Measurements from ENCODE around the gene IQCM. TPM values are rescaled to one million over a fixed set of nuclear protein-coding genes. Genes with fewer than 3 reads are reported as not detected.

The IQCM gene
- total and polyA plus RNA-seq, 10 of the 15 experiments (the other 5 are each of a cell fraction or from before 2014, with no cell fraction given), result not detected

DNA sequence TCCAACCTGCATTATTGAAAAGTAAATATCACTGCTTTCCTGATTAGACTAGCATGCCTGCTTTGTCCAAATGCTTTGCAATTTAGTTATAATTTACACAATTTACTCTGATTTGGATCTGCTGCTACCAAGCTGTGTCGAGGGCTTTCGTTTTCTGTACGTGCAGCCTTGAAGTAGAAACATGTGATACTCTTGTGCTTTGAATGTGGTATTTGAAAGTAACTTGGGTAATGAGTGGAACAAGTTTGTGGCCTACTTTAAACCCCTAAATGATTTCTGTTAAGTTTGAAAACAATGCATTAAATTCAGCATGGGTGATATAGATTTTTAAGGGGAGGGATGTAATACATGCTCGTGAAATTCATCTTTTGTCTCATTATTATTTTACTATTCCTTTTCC is 240.7 kb downstream of the IQCM start (continued):
- TF ChIP-seq FOS (IDR thresholded peaks at IDR 0.05; ENCODE audit: borderline replicate concordance, extremely low read depth, insufficient read length), result no peak
- peak; percentile 90 for TF ChIP-seq MTA2 (IDR thresholded peaks at IDR 0.05; ENCODE audit: low read depth)
- no peak for TF ChIP-seq PAX8 (IDR thresholded peaks at IDR 0.05)
- TF ChIP-seq, protein P1, sequence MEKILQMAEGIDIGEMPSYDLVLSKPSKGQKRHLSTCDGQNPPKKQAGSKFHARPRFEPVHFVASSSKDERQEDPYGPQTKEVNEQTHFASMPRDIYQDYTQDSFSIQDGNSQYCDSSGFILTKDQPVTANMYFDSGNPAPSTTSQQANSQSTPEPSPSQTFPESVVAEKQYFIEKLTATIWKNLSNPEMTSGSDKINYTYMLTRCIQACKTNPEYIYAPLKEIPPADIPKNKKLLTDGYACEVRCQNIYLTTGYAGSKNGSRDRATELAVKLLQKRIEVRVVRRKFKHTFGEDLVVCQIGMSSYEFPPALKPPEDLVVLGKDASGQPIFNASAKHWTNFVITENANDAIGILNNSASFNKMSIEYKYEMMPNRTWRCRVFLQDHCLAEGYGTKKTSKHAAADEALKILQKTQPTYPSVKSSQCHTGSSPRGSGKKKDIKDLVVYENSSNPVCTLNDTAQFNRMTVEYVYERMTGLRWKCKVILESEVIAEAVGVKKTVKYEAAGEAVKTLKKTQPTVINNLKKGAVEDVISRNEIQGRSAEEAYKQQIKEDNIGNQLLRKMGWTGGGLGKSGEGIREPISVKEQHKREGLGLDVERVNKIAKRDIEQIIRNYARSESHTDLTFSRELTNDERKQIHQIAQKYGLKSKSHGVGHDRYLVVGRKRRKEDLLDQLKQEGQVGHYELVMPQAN (conservative IDR thresholded peaks at IDR 0.05), result no peak
- no peak for TF ChIP-seq SREBF1 (IDR thresholded peaks at IDR 0.05; ENCODE audit: low read length)
- TF ChIP-seq SMAD5 (IDR thresholded peaks at IDR 0.05; ENCODE audit: low read depth), result no peak
- no peak for TF ChIP-seq POLR2AphosphoS5 (IDR thresholded peaks at IDR 0.05; ENCODE audit: low read length)
- TF ChIP-seq ZBED1 (IDR thresholded peaks at IDR 0.05; ENCODE audit: borderline replicate concordance), result no peak
- TF ChIP-seq, protein P2, sequence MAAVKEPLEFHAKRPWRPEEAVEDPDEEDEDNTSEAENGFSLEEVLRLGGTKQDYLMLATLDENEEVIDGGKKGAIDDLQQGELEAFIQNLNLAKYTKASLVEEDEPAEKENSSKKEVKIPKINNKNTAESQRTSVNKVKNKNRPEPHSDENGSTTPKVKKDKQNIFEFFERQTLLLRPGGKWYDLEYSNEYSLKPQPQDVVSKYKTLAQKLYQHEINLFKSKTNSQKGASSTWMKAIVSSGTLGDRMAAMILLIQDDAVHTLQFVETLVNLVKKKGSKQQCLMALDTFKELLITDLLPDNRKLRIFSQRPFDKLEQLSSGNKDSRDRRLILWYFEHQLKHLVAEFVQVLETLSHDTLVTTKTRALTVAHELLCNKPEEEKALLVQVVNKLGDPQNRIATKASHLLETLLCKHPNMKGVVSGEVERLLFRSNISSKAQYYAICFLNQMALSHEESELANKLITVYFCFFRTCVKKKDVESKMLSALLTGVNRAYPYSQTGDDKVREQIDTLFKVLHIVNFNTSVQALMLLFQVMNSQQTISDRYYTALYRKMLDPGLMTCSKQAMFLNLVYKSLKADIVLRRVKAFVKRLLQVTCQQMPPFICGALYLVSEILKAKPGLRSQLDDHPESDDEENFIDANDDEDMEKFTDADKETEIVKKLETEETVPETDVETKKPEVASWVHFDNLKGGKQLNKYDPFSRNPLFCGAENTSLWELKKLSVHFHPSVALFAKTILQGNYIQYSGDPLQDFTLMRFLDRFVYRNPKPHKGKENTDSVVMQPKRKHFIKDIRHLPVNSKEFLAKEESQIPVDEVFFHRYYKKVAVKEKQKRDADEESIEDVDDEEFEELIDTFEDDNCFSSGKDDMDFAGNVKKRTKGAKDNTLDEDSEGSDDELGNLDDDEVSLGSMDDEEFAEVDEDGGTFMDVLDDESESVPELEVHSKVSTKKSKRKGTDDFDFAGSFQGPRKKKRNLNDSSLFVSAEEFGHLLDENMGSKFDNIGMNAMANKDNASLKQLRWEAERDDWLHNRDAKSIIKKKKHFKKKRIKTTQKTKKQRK (IDR thresholded peaks at IDR 0.05; ENCODE audit: low read depth, low read length), result no peak
- no peak for TF ChIP-seq HDAC2 (IDR thresholded peaks at IDR 0.05)
- no peak for TF ChIP-seq BCL11A (IDR thresholded peaks at IDR 0.05; ENCODE audit: low read depth, low read length)
- no peak for TF ChIP-seq HDGF (IDR thresholded peaks at IDR 0.05)
- no peak for TF ChIP-seq MYB (IDR thresholded peaks at IDR 0.05; ENCODE audit: borderline replicate concordance, low read depth, low read length)
- TF ChIP-seq FOXM1 (IDR thresholded peaks at IDR 0.05; ENCODE audit: low read depth, low read length), result no peak
- TF ChIP-seq, protein P3, sequence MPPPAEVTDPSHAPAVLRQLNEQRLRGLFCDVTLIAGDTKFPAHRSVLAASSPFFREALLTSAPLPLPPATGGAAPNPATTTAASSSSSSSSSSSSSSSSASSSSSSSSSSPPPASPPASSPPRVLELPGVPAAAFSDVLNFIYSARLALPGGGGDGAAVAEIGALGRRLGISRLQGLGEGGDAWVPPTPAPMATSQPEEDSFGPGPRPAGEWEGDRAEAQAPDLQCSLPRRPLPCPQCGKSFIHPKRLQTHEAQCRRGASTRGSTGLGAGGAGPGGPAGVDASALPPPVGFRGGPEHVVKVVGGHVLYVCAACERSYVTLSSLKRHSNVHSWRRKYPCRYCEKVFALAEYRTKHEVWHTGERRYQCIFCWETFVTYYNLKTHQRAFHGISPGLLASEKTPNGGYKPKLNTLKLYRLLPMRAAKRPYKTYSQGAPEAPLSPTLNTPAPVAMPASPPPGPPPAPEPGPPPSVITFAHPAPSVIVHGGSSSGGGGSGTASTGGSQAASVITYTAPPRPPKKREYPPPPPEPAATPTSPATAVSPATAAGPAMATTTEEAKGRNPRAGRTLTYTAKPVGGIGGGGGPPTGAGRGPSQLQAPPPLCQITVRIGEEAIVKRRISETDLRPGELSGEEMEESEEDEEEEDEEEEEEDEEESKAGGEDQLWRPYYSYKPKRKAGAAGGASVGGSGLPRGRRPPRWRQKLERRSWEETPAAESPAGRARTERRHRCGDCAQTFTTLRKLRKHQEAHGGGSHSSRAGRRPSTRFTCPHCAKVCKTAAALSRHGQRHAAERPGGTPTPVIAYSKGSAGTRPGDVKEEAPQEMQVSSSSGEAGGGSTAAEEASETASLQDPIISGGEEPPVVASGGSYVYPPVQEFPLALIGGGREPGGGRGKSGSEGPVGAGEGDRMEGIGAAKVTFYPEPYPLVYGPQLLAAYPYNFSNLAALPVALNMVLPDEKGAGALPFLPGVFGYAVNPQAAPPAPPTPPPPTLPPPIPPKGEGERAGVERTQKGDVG (CRISPR knock-in tag; IDR thresholded peaks at IDR 0.05), result no peak
- no peak for TF ChIP-seq RAD21 (IDR thresholded peaks at IDR 0.05; ENCODE audit: insufficient read depth, low read depth, low read length)
- no peak for TF ChIP-seq NFYA (IDR thresholded peaks at IDR 0.05; ENCODE audit: borderline replicate concordance, low read depth, low read length)
- TF ChIP-seq BMI1 (IDR thresholded peaks at IDR 0.05; ENCODE audit: borderline replicate concordance), result peak; percentile 27; the same call in 1 of the 2 replicates
- TF ChIP-seq SMC3 (IDR thresholded peaks at IDR 0.05; ENCODE audit: borderline replicate concordance, low read length), result no peak
- TF ChIP-seq YY1 (IDR thresholded peaks at IDR 0.05; ENCODE audit: low read depth, low read length), result no peak
- TF ChIP-seq CREB1 (IDR thresholded peaks at IDR 0.05; ENCODE audit: low read depth), result no peak
- TF ChIP-seq CEBPB (IDR thresholded peaks at IDR 0.05; ENCODE audit: borderline replicate concordance in 1 of 2, low read depth in 2 of 2, low read length in 2 of 2), result no peak
- TF ChIP-seq, protein P4, sequence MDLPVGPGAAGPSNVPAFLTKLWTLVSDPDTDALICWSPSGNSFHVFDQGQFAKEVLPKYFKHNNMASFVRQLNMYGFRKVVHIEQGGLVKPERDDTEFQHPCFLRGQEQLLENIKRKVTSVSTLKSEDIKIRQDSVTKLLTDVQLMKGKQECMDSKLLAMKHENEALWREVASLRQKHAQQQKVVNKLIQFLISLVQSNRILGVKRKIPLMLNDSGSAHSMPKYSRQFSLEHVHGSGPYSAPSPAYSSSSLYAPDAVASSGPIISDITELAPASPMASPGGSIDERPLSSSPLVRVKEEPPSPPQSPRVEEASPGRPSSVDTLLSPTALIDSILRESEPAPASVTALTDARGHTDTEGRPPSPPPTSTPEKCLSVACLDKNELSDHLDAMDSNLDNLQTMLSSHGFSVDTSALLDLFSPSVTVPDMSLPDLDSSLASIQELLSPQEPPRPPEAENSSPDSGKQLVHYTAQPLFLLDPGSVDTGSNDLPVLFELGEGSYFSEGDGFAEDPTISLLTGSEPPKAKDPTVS (IDR thresholded peaks at IDR 0.05; ENCODE audit: low read depth, low read length), result no peak
- no peak for TF ChIP-seq SUPT20H (IDR thresholded peaks at IDR 0.05; ENCODE audit: borderline replicate concordance, control insufficient read depth, low read depth, low read length)
